DND-41 (cell line): ENCODE results near the gene EPHB2.

Experiments
- CTCF ChIP-seq: IDR thresholded peaks from 2 replicates; pipeline ENCODE4 v1.5.1; 2012; ENCODE audit warnings: borderline replicate concordance, low read length, moderate library complexity, mild to moderate bottlenecking; ENCODE audit not compliant: poor library complexity, severe bottlenecking; ENCODE audit errors: extremely low read depth
- EZH2 ChIP-seq: IDR thresholded peaks from 3 replicates; pipeline ENCODE4 v1.6.1; 2012; ENCODE audit warnings: borderline replicate concordance, low read depth, mild to moderate bottlenecking, moderate library complexity, low read length, inconsistent platforms; ENCODE audit not compliant: severe bottlenecking

GRCh38 chr1:22801761-22802160, 91.1 kb downstream of the EPHB2 start:
- TF ChIP-seq CTCF (no peak), EZH2 (no peak)
